HCT116 (cell line): Measurements from ENCODE around the gene SLA2. TPM values are rescaled to one million over a fixed set of nuclear protein-coding genes. Genes with fewer than 3 reads are reported as not detected.

Experiments used
- ATAC-seq: fragments of 200-7000 bp; cut with Tn5 transposase; 2 replicates; pipeline ENCODE4 v1.9.1; 2020; ENCODE audit warnings: mild to moderate bottlenecking, moderate library complexity
- BruUV-seq: library from RNA; stranded (reverse); fragments of 400-500 nt; replicated peaks from 2 replicates; lab custom pipeline; 2021; lab: Mats Ljungman, UMichigan
- CTCF ChIA-PET: fragments of 300-600 bp; sonication (Branson Sonifier 250); formaldehyde crosslinking; loops from one replicate; lab custom pipeline; 2021; ENCODE audit warnings: antibody characterized with exemption; lab: Charles Lee
- POLR2A ChIA-PET: fragments of 300-600, 350-600 bp; sonication (Branson Sonifier 250); formaldehyde crosslinking; loops from one replicate; lab custom pipeline; 2021; ENCODE audit warnings: antibody characterized with exemption; lab: Charles Lee
- RAD21 ChIA-PET, 2 experiments: fragments of 300-600 bp; sonication (Branson Sonifier 250); formaldehyde crosslinking; loops; one replicate each; lab custom pipeline; 2023; ENCODE audit warnings: low total read pairs in 2 of 2; ENCODE audit not compliant: uncharacterized antibody in 2 of 2, unreplicated experiment in 2 of 2, low non-redundant PET in 1 of 2; lab: Charles Lee
- DNase-seq: peaks from one replicate; pipeline ENCODE4 v3.0.0-alpha.2; 2010; ENCODE audit warnings: low read depth, low spot score
- H2AFZ ChIP-seq: fragments of 200-600 bp; shearing (Covaris generic), sonication (generic); 2 replicates; pipeline ENCODE4 v1.6.1; 2017; ENCODE audit warnings: low read depth, mixed run types, mixed read lengths, antibody characterized with exemption, low read length; ENCODE audit not compliant: poor library complexity, severe bottlenecking
- H3K27ac ChIP-seq: 2 replicates; pipeline ENCODE4 v1.5.1; 2012; ENCODE audit warnings: low read depth, low read length
- H3K27me3 ChIP-seq: fragments of 200-600 bp; sonication (generic); 2 replicates; pipeline ENCODE4 v1.6.1; 2016; ENCODE audit warnings: mixed run types, low read length, mixed read lengths; ENCODE audit not compliant: insufficient read depth
- H3K36me3 ChIP-seq, 2 experiments: fragments of 200-500 bp in 1 of 2; fragments of 200-600 bp in 1 of 2; sonication (Bioruptor generic) in 1 of 2; sonication (generic) in 1 of 2; 2 replicates each; pipeline versions ENCODE4 v1.5.1 to v1.6.1; 2014 to 2016; ENCODE audit warnings: low read length in 2 of 2, inconsistent platforms in 1 of 2, mixed read lengths in 1 of 2, mixed run types in 1 of 2; ENCODE audit not compliant: insufficient read depth in 2 of 2, control insufficient read depth in 1 of 2
- H3K4me1 ChIP-seq, 2 experiments: fragments of 200-600 bp in 1 of 2; sonication (generic) in 1 of 2; 2 replicates each; pipeline versions ENCODE4 v1.5.1 to v1.6.1; 2012 to 2017; ENCODE audit warnings: low read length in 2 of 2, inconsistent platforms in 1 of 2, mild to moderate bottlenecking in 1 of 2, mixed read lengths in 1 of 2, mixed run types in 1 of 2, moderate library complexity in 1 of 2; ENCODE audit not compliant: insufficient read depth in 2 of 2, control insufficient read depth in 1 of 2
- H3K4me2 ChIP-seq: fragments of 200-600 bp; sonication (generic); 2 replicates; pipeline ENCODE4 v1.6.1; 2017; ENCODE audit warnings: mixed run types, low read length, mixed read lengths
- H3K4me3 ChIP-seq, 2 experiments: fragments of 200-600 bp in 1 of 2; sonication (generic) in 1 of 2; replicated peaks in 1 of 2; 2 replicates each; pipeline ENCODE4 v1.5.1; 2011 to 2016; ENCODE audit warnings: low read length in 2 of 2, control low read depth in 1 of 2, low read depth in 1 of 2, mild to moderate bottlenecking in 1 of 2, mixed read lengths in 1 of 2, mixed run types in 1 of 2
- H3K79me2 ChIP-seq: fragments of 200-600 bp; sonication (generic); 2 replicates; pipeline ENCODE4 v1.6.1; 2017; ENCODE audit warnings: mild to moderate bottlenecking, mixed run types, low read length, moderate library complexity, mixed read lengths; ENCODE audit not compliant: insufficient read depth
- H3K9ac ChIP-seq: fragments of 200-600 bp; sonication (generic); 2 replicates; pipeline ENCODE4 v1.6.1; 2016; ENCODE audit warnings: low read length, mixed read lengths
- H3K9me2 ChIP-seq: fragments of 200-600 bp; sonication (generic), shearing (Covaris generic); 2 replicates; pipeline ENCODE4 v1.6.1; 2017; ENCODE audit warnings: mixed run types, mild to moderate bottlenecking, moderate library complexity; ENCODE audit not compliant: insufficient read depth
- H3K9me3 ChIP-seq, 2 experiments: fragments of 200-500 bp in 1 of 2; fragments of 200-600 bp in 1 of 2; sonication (Bioruptor generic) in 1 of 2; sonication (generic) in 1 of 2; 2 replicates each; pipeline ENCODE4 v1.6.1; 2014 to 2017; ENCODE audit warnings: low read length in 2 of 2, mixed read lengths in 2 of 2, inconsistent platforms in 1 of 2, low read depth in 1 of 2, mild to moderate bottlenecking in 1 of 2, mixed run types in 1 of 2, moderate library complexity in 1 of 2; ENCODE audit not compliant: control insufficient read depth in 1 of 2, insufficient read depth in 1 of 2
- H4K20me1 ChIP-seq: fragments of 200-600 bp; sonication (generic), shearing (Covaris generic); 2 replicates; pipeline ENCODE4 v1.6.1; 2017; ENCODE audit warnings: mixed run types, mild to moderate bottlenecking, moderate library complexity; ENCODE audit not compliant: insufficient read depth
- ATF3 ChIP-seq: IDR thresholded peaks from 2 replicates; pipeline ENCODE4 v1.6.1; 2012
- CBX3 ChIP-seq: IDR thresholded peaks from 2 replicates; pipeline ENCODE4 v1.6.1; 2012; ENCODE audit warnings: low read depth
- EGR1 ChIP-seq: IDR thresholded peaks from 2 replicates; pipeline ENCODE4 v1.6.1; 2012; ENCODE audit warnings: low read depth
- ELF1 ChIP-seq: IDR thresholded peaks from 2 replicates; pipeline ENCODE4 v1.6.1; 2012; ENCODE audit warnings: low read depth, borderline replicate concordance
- EZH2 ChIP-seq: fragments of 200-600 bp; sonication (generic); IDR thresholded peaks from 2 replicates; pipeline ENCODE4 v1.6.1; 2017; ENCODE audit warnings: antibody characterized with exemption, mixed run types
- EZH2phosphoT487 ChIP-seq: fragments of 200-600 bp; IDR thresholded peaks from 2 replicates; pipeline ENCODE4 v1.6.1; 2018; ENCODE audit warnings: antibody characterized with exemption, borderline replicate concordance
- FOSL1 ChIP-seq: IDR thresholded peaks from 2 replicates; pipeline ENCODE4 v1.6.1; 2012; ENCODE audit warnings: low read depth
- JUND ChIP-seq: IDR thresholded peaks from 2 replicates; pipeline ENCODE4 v1.6.1; 2012
- POLR2AphosphoS5 ChIP-seq: IDR thresholded peaks from 2 replicates; pipeline ENCODE4 v1.6.1; 2011; ENCODE audit warnings: mild to moderate bottlenecking, low read depth, low read length, moderate library complexity
- SRF ChIP-seq: IDR thresholded peaks from 2 replicates; pipeline ENCODE4 v1.6.1; 2012; ENCODE audit warnings: low read depth
- ZBTB33 ChIP-seq: IDR thresholded peaks from 2 replicates; pipeline ENCODE4 v1.6.1; 2011; ENCODE audit warnings: mild to moderate bottlenecking, low read length, moderate library complexity; ENCODE audit not compliant: insufficient replicate concordance; ENCODE audit errors: extremely low read depth
- ZNF274 ChIP-seq: fragments of 200-500 bp; sonication (Bioruptor generic); IDR thresholded peaks from 2 replicates; pipeline ENCODE4 v1.6.1; 2014; ENCODE audit warnings: mild to moderate bottlenecking, low read depth, low read length, inconsistent platforms
- intact Hi-C: fragments of 100-400 bp; cut with micrococcal nuclease; formaldehyde crosslinking; loops from 2 replicates; pipeline ENCODE4 v1.10.0; 2022
- total RNA-seq: library from RNA; stranded (reverse); gene quantifications from one replicate; pipeline ENCODE4 v1.2.1, GENCODE V29; 2021; ENCODE audit not compliant: unreplicated experiment

Gene SLA2
- total RNA-seq, 1 experiment from 2014 or later: 0.12 TPM

- ATAC-seq: no peak
- Histone ChIP-seq H4K20me1 (no peaks in the 10 kb centered on the region), H3K79me2 (no peaks in the 10 kb centered on the region), H3K9me2 (no peaks in the 10 kb centered on the region), H3K9ac (no peak overlapping the region), H3K4me1 (peaks cover 4 to 19% of the 10 kb centered on the region in 2 experiments; a peak in 3 of 4 replicates), H3K4me3 (no peak overlapping the region), H3K9me3 (no peaks in the 10 kb centered on the region), H3K4me2 (no peak overlapping the region), H3K36me3 (no peaks in the 10 kb centered on the region), H3K27me3 (no peaks in the 10 kb centered on the region), H3K27ac (no peak overlapping the region), H2AFZ (no peak overlapping the region)
- DNase-seq: no peak
- no peak for TF ChIP-seq ATF3
- no peak for TF ChIP-seq CBX3
- TF ChIP-seq FOSL1: no peak
- no peak for TF ChIP-seq ZBTB33
- TF ChIP-seq POLR2AphosphoS5: no peak
- TF ChIP-seq ZNF274: no peak
- TF ChIP-seq EZH2: no peak
- no peak for TF ChIP-seq SRF
- no peak for TF ChIP-seq JUND
- no peak for TF ChIP-seq EGR1
- TF ChIP-seq EZH2phosphoT487: no peak
- TF ChIP-seq ELF1: no peak
- ChIA-PET CTCF (interaction anchor here (2.2 kb wide), 1 partner anchor 18 kb away, joined by 9 read pairs; the partner anchor contains the start of gene RAB5IF), POLR2A (interaction anchor here (1.5 kb wide), 1 partner anchor 18 kb away, joined by 3 read pairs; the partner anchor contains the start of gene RAB5IF), RAD21 (no interaction called here)
- BruUV-seq: no TSS peak
- intact Hi-C loops: no loop called here
Observed at GRCh38 chr20:36587388-36588070, 58.5 kb downstream of the SLA2 start.
